CD4-positive, alpha-beta T cell (primary cell): Measurements from ENCODE around the gene SHTN1. TPM values are rescaled to one million over a fixed set of nuclear protein-coding genes. Genes with fewer than 3 reads are reported as not detected.

Experiments
- ATAC-seq: fragments of 200-7000 bp; cut with Tn5 transposase; one replicate; pipeline ENCODE4 v1.10.0; 2022; ENCODE audit warnings: mild to moderate bottlenecking; ENCODE audit not compliant: poor library complexity
- CTCF ChIA-PET: fragments of 350-600 bp; sonication (Branson Sonifier 250); formaldehyde crosslinking; loops from one replicate; lab custom pipeline; 2021; ENCODE audit warnings: antibody characterized with exemption, inconsistent platforms; lab: Charles Lee
- POLR2A ChIA-PET: fragments of 350-600 bp; sonication (Branson Sonifier 250); formaldehyde crosslinking; loops from one replicate; lab custom pipeline; 2021; ENCODE audit warnings: antibody characterized with exemption, inconsistent platforms; lab: Charles Lee
- DNase-seq, 14 experiments: peaks; one replicate each; pipeline ENCODE4 v3.0.0-alpha.2; 2013 to 2020; ENCODE audit warnings: mixed read lengths in 2 of 14
- H3K27ac ChIP-seq, 2 donors: one replicate each; pipeline versions ENCODE4 v1.5.1 to v1.7.0; 2013; ENCODE audit warnings: low read length in 2 of 2, low read depth in 1 of 2, mild to moderate bottlenecking in 1 of 2
- H3K27me3 ChIP-seq, 2 experiments: 1 replicate in 1 of 2; 2 replicates in 1 of 2; pipeline versions ENCODE4 v1.6.1 to v1.7.0; 2013; ENCODE audit warnings: low read length in 2 of 2, control low read depth in 1 of 2, mild to moderate bottlenecking in 1 of 2, moderate library complexity in 1 of 2; ENCODE audit not compliant: insufficient read depth in 2 of 2, control insufficient read depth in 1 of 2
- H3K36me3 ChIP-seq: one replicate; pipeline ENCODE4 v1.6.1; 2013; ENCODE audit warnings: low read length, control low read depth; ENCODE audit not compliant: insufficient read depth
- H3K4me1 ChIP-seq: one replicate; pipeline ENCODE4 v1.6.1; 2013; ENCODE audit warnings: low read length, control low read depth; ENCODE audit not compliant: insufficient read depth
- H3K4me3 ChIP-seq: one replicate; pipeline ENCODE4 v1.5.1; 2013; ENCODE audit warnings: mild to moderate bottlenecking, low read length, moderate library complexity
- H3K9me3 ChIP-seq, 2 experiments: 1 replicate in 1 of 2; 2 replicates in 1 of 2; pipeline versions ENCODE4 v1.6.1 to v1.7.0; 2013; ENCODE audit warnings: low read length in 2 of 2, mild to moderate bottlenecking in 2 of 2, control low read depth in 1 of 2, moderate library complexity in 1 of 2; ENCODE audit not compliant: control insufficient read depth in 1 of 2, insufficient read depth in 1 of 2
- H3K27ac Mint-ChIP-seq: one replicate; pipeline ENCODE4 v1.8.0; 2020; ENCODE audit warnings: mixed read lengths
- H3K27me3 Mint-ChIP-seq: one replicate; pipeline ENCODE4 v1.8.0; 2021; ENCODE audit warnings: mixed read lengths
- H3K36me3 Mint-ChIP-seq: one replicate; pipeline ENCODE4 v1.8.0; 2021; ENCODE audit warnings: low read depth, mixed read lengths
- H3K4me1 Mint-ChIP-seq: one replicate; pipeline ENCODE4 v1.8.0; 2021; ENCODE audit warnings: low read depth, mixed read lengths
- H3K4me3 Mint-ChIP-seq: one replicate; pipeline ENCODE4 v1.8.0; 2020; ENCODE audit warnings: mild to moderate bottlenecking, mixed read lengths
- H3K9me3 Mint-ChIP-seq: one replicate; pipeline ENCODE4 v1.8.0; 2020; ENCODE audit warnings: mixed read lengths
- intact Hi-C, 2 experiments: fragments of 100-400 bp; cut with DNase I in 1 of 2; cut with micrococcal nuclease in 1 of 2; formaldehyde crosslinking; loops; one replicate each; pipeline versions ENCODE4 v1.15.1 to v1.9.0; 2023 to 2025; cut with DNase I, micrococcal nuclease
- total RNA-seq, 174 experiments: library from RNA in 2 of 174; stranded (reverse) in 2 of 174; gene quantifications; one replicate each; pipeline ENCODE4 v1.2.3 and lab custom pipeline; 2021 to 2026
- TF ChIP-seq, protein P1 (sequence below): fragments of 200-600 bp; IDR thresholded peaks from one replicate; pipeline ENCODE4 v1.8.0; 2022; ENCODE audit warnings: antibody characterized with exemption, mild to moderate bottlenecking

Gene SHTN1
- total RNA-seq, 2 experiments from 2014 or later: 0.75 to 0.85 TPM

DNA sequence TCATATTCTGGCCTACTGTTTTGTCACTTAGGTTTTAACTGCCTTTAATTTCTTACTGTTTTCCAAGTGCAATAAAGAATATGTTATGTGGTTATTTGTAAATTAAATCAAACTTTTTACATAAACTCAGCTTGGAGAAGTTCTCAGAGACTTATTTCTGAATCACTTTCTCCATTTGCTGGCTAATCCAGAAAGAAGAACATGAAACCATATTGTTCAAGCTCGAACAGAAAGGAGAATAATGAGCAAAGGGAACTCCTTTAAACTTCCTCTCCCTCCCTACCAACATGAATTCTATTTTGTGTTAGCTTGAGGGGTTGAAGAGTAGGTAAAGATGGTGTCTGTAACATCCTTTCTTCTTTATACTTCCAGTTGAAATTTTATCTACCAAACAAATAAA lies 52.3 kb downstream of the SHTN1 start:
- H3K27me3 ChIP-seq: no peaks in the 10 kb centered on the region
- DNase-seq: peak in 1 of 14 experiments; percentile 10
- no peak overlapping the region for H3K4me3 Mint-ChIP-seq
- no peaks in the 10 kb centered on the region for H3K36me3 Mint-ChIP-seq
- no peak overlapping the region for H3K4me3 ChIP-seq
- H3K36me3 ChIP-seq: no peaks in the 10 kb centered on the region
- H3K27me3 Mint-ChIP-seq: peaks cover 11% of the 10 kb centered on the region
- H3K9me3 Mint-ChIP-seq: no peaks in the 10 kb centered on the region
- H3K27ac Mint-ChIP-seq: no peak overlapping the region
- no peaks in the 10 kb centered on the region for H3K4me1 ChIP-seq
- ChIA-PET POLR2A (no interaction called here), CTCF (interaction anchor here (0.5 kb wide), 1 partner anchor 1765 kb away, joined by 3 read pairs; no protein-coding TSS in a partner anchor)
- intact Hi-C loops: no loop called here
- no peaks in the 10 kb centered on the region for H3K4me1 Mint-ChIP-seq
- no peaks in the 10 kb centered on the region for H3K9me3 ChIP-seq
- ATAC-seq: no peak
- TF ChIP-seq, protein P1, sequence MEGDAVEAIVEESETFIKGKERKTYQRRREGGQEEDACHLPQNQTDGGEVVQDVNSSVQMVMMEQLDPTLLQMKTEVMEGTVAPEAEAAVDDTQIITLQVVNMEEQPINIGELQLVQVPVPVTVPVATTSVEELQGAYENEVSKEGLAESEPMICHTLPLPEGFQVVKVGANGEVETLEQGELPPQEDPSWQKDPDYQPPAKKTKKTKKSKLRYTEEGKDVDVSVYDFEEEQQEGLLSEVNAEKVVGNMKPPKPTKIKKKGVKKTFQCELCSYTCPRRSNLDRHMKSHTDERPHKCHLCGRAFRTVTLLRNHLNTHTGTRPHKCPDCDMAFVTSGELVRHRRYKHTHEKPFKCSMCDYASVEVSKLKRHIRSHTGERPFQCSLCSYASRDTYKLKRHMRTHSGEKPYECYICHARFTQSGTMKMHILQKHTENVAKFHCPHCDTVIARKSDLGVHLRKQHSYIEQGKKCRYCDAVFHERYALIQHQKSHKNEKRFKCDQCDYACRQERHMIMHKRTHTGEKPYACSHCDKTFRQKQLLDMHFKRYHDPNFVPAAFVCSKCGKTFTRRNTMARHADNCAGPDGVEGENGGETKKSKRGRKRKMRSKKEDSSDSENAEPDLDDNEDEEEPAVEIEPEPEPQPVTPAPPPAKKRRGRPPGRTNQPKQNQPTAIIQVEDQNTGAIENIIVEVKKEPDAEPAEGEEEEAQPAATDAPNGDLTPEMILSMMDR: no peak
- H3K27ac ChIP-seq: no peak overlapping the region

DNA sequence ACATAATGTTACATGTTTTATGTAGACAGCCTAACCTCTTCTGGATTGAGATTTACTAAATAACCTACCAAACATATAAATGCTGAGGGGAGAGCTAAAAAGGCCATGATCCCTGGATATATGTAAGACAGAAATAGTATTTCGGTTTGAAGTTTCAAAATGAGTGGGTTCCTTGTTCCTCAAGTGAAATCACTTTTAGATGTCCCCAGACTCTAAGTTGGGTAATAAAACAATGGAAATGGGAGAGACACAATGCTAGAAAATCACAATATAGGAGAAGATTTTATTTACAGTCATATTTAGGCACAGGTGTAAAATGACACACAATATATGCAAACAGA lies 56.5 kb downstream of the SHTN1 start:
- ATAC-seq: no peak
- DNase-seq: peak in 1 of 14 experiments; percentile 2
- no peak overlapping the region for H3K27ac ChIP-seq
- H3K4me3 ChIP-seq: no peak overlapping the region
- Mint-ChIP-seq H3K27me3 (peaks cover 12% of the 10 kb centered on the region), H3K36me3 (no peaks in the 10 kb centered on the region), H3K9me3 (no peaks in the 10 kb centered on the region), H3K27ac (no peak overlapping the region), H3K4me3 (no peak overlapping the region), H3K4me1 (no peaks in the 10 kb centered on the region)
- no peaks in the 10 kb centered on the region for H3K36me3 ChIP-seq
- TF ChIP-seq, protein P1: no peak
- H3K27me3 ChIP-seq: no peaks in the 10 kb centered on the region
- POLR2A ChIA-PET: no interaction called here
- CTCF ChIA-PET: no interaction called here
- intact Hi-C loops: no loop called here
- no peaks in the 10 kb centered on the region for H3K9me3 ChIP-seq
- no peaks in the 10 kb centered on the region for H3K4me1 ChIP-seq

DNA sequence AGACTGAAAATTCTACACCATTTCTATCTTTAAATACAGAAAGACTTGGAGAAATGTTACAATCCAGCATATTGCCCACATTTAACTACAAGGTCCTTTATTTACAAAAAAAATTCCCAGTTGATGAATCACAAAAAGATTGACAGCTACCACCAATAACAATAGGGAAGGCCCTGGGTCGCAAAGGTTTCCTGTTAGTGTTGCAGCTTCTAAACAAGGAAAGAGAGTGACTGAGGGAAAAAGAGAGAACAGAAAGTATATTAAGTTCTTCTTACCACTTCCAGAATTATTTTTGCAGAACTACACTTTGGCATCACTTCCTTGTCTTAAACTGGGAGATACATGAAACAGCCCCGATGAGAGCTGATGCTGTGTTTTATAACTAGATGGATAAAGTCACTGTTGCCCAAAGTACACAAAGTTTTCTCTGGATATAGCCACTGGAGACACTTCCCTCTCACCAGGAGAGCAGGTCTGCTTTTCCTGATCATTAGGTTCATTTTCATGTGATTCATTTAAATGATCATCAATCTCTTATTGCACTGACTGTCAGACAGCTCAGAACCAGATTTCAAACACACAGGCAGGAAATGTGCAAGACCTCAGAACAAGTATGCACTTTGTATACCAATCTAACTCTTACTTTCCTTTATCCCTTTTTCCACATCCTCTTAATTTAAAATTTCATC lies 57.0 kb downstream of the SHTN1 start:
- Histone ChIP-seq H3K9me3 (no peaks in the 10 kb centered on the region), H3K4me3 (no peak overlapping the region), H3K27ac (no peak overlapping the region), H3K27me3 (no peaks in the 10 kb centered on the region), H3K4me1 (no peaks in the 10 kb centered on the region), H3K36me3 (no peaks in the 10 kb centered on the region)
- intact Hi-C loops: no loop called here
- H3K4me1 Mint-ChIP-seq: no peaks in the 10 kb centered on the region
- no peaks in the 10 kb centered on the region for H3K36me3 Mint-ChIP-seq
- no peaks in the 10 kb centered on the region for H3K9me3 Mint-ChIP-seq
- POLR2A ChIA-PET: no interaction called here
- H3K4me3 Mint-ChIP-seq: no peak overlapping the region
- peaks cover 10% of the 10 kb centered on the region for H3K27me3 Mint-ChIP-seq
- TF ChIP-seq, protein P1: no peak
- CTCF ChIA-PET: no interaction called here
- DNase-seq (peak in 3 of 14 experiments; percentile 1 to 44 (median 42)), ATAC-seq (no peak)
- no peak overlapping the region for H3K27ac Mint-ChIP-seq
